Hindlimb muscle (tissue), 1 donor: ENCODE results near the gene USP17L13. TPM values are rescaled to one million over a fixed set of nuclear protein-coding genes. Genes with fewer than 3 reads are reported as not detected.
"Not testable (repeated sequence)": the region's sequence is repeated elsewhere in the genome, so short reads cannot be mapped to it uniquely, and the experiment has no call there.

Experiments
- DNase-seq: peaks from one replicate; pipeline ENCODE4 v3.0.0-alpha.2; 2013
- polyA plus RNA-seq: library from polyadenylated mRNA; unstranded; fragments of 120-200 nt; gene quantifications from one replicate; pipeline ENCODE4 v1.2.1, GENCODE V29; 2013; ENCODE audit not compliant: insufficient read length

USP17L13 gene
- not detected for polyA plus RNA-seq

GRCh38 chr4:9224596-9224995 is at the start of gene USP17L13:
USP17L13 (plus strand) TSS chr4:9224896; CDS start chr4:9224896, 0 bp downstream.
- not testable (repeated sequence) for DNase-seq

DNA sequence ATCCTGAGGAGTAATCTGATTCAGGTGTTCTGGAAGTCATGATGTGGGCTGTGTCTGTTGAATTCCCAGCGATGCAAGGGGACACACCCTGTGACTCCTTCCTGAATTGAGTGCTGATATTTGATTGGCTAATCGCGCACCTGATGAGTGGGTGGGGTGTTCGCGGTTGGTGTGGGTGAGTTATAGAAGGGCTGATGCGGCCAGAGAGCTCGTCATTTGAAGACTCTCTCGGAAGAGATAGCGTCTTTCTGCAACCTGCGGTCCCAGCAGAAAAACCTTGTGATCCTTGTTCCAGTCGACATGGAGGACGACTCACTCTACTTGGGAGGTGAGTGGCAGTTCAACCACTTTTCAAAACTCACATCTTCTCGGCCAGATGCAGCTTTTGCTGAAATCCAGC is 14.3 kb upstream of the USP17L13 start, which contains the start of gene USP17L10:
USP17L10 (plus strand) TSS at position 301 of the 400 bp plus-strand sequence; CDS start at position 301, 0 bp downstream.
- not testable (repeated sequence) for DNase-seq

DNA sequence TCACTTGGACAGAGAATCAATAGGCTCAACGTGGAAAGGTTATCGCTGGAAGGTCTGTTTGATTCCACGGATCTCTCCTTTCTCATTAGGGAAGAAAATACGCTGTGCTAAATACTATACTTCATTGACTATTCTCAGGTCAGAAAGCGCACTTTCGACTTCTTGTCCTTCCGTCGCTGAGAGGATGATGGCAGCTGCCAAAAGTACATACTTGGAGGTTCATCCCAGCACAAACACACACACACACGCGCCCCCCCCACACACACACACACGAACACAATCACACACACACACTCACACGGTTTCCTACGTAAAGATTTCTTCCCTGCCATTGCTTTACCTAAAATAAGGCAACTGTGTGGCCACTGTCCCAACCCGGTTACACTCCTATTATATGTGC is 10.0 kb upstream of the USP17L13 start:
- DNase-seq, result not testable (repeated sequence)

GRCh38 chr4:9215105-9215504 is 9.6 kb upstream of the USP17L13 start, which contains the start of gene USP17L11:
USP17L11 (plus strand) TSS chr4:9215405; CDS start chr4:9215405, 0 bp downstream.
- DNase-seq, result not testable (repeated sequence)

GRCh38 chr4:9219852-9220251 is 4.8 kb upstream of the USP17L13 start, which contains the start of gene USP17L12:
USP17L12 (plus strand) TSS chr4:9220152; CDS start chr4:9220152, 0 bp downstream.
- DNase-seq, result not testable (repeated sequence)

DNA sequence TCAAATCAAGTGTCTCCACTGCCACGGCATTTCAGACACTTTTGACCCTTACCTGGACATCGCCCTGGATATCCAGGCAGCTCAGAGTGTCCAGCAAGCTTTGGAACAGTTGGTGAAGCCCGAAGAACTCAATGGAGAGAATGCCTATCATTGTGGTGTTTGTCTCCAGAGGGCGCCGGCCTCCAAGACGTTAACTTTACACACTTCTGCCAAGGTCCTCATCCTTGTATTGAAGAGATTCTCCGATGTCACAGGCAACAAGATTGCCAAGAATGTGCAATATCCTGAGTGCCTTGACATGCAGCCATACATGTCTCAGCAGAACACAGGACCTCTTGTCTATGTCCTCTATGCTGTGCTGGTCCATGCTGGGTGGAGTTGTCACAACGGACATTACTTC is 5.6 kb downstream of the USP17L13 start:
- DNase-seq, result not testable (repeated sequence)

DNA sequence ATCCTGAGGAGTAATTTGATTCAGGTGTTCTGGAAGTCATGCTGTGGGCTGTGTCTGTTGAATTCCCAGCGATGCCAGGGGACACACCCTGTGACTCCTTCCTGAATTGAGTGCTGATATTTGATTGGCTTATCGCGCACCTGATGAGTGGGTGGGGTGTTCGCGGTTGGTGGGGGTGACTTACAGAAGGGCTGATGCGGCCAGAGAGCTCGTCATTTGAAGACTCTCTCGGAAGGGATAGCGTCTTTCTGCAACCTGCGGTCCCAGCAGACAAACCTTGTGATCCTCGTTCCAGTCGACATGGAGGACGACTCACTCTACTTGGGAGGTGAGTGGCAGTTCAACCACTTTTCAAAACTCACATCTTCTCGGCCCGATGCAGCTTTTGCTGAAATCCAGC is 9.4 kb downstream of the USP17L13 start, which contains the start of gene USP17L15:
USP17L15 (plus strand) TSS at position 301 of the 400 bp plus-strand sequence; CDS start at position 301, 0 bp downstream.
- DNase-seq, result not testable (repeated sequence)

- DNase-seq, result not testable (repeated sequence)
Observed at GRCh38 chr4:9238461-9238860, 13.8 kb downstream of the USP17L13 start.

- not testable (repeated sequence) for DNase-seq
Observed at GRCh38 chr4:9243579-9243978, 18.9 kb downstream of the USP17L13 start, which contains the start of gene USP17L17. USP17L17 (plus strand) TSS chr4:9243879; CDS start chr4:9243879, 0 bp downstream.

GRCh38 chr4:9247953-9248680 is 23.4 kb downstream of the USP17L13 start, which contains the start of gene USP17L18:
USP17L18 (plus strand) TSS chr4:9248630; CDS start chr4:9248630, 0 bp downstream.
- DNase-seq, result not testable (repeated sequence)

DNA sequence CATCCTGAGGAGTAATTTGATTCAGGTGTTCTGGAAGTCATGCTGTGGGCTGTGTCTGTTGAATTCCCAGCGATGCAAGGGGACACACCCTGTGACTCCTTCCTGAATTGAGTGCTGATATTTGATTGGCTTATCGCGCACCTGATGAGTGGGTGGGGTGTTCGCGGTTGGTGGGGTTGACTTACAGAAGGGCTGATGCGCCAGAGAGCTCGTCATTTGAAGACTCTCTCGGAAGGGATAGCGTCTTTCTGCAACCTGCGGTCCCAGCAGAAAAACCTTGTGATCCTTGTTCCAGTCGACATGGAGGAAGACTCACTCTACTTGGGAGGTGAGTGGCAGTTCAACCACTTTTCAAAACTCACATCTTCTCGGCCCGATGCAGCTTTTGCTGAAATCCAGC is 28.4 kb downstream of the USP17L13 start, which contains the start of gene USP17L19:
USP17L19 (plus strand) TSS at position 301 of the 400 bp plus-strand sequence; CDS start at position 301, 0 bp downstream.
- not testable (repeated sequence) for DNase-seq

- DNase-seq, result not testable (repeated sequence)
Observed at GRCh38 chr4:9257824-9258223, 33.1 kb downstream of the USP17L13 start, which contains the start of gene USP17L20. USP17L20 (plus strand) TSS chr4:9258124; CDS start chr4:9258124, 0 bp downstream.

DNA sequence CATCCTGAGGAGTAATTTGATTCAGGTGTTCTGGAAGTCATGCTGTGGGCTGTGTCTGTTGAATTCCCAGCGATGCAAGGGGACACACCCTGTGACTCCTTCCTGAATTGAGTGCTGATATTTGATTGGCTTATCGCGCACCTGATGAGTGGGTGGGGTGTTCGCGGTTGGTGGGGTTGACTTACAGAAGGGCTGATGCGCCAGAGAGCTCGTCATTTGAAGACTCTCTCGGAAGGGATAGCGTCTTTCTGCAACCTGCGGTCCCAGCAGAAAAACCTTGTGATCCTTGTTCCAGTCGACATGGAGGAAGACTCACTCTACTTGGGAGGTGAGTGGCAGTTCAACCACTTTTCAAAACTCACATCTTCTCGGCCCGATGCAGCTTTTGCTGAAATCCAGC is 37.9 kb downstream of the USP17L13 start, which contains the start of gene USP17L21:
USP17L21 (plus strand) TSS at position 301 of the 400 bp plus-strand sequence; CDS start at position 301, 0 bp downstream.
- not testable (repeated sequence) for DNase-seq

GRCh38 chr4:9267319-9267718 is 42.6 kb downstream of the USP17L13 start, which contains the start of gene USP17L22:
USP17L22 (plus strand) TSS chr4:9267619; CDS start chr4:9267619, 0 bp downstream.
- not testable (repeated sequence) for DNase-seq

- DNase-seq, result not testable (repeated sequence)
Observed at GRCh38 chr4:9271719-9272118, 47.0 kb downstream of the USP17L13 start.

Other genes starting within 250 kb of the USP17L13 start
- 0.08 TPM for gene FAM90A26, start 54.5 kb upstream of the USP17L13 start, polyA plus RNA-seq
- gene USP17L10, start 14.2 kb upstream of the USP17L13 start, polyA plus RNA-seq, result not detected
- not detected for gene USP17L11, start 9.5 kb upstream of the USP17L13 start, polyA plus RNA-seq
- not detected for gene USP17L12, start 4.7 kb upstream of the USP17L13 start, polyA plus RNA-seq
- gene USP17L15, start 9.5 kb downstream of the USP17L13 start, polyA plus RNA-seq, result not detected
- not detected for gene USP17L17, start 19.0 kb downstream of the USP17L13 start, polyA plus RNA-seq
- not detected for gene USP17L18, start 23.7 kb downstream of the USP17L13 start, polyA plus RNA-seq
- gene USP17L19, start 28.5 kb downstream of the USP17L13 start, polyA plus RNA-seq, result not detected
- gene USP17L20, start 33.2 kb downstream of the USP17L13 start, polyA plus RNA-seq, result not detected
- not detected for gene USP17L21, start 38.0 kb downstream of the USP17L13 start, polyA plus RNA-seq
- gene USP17L22, start 42.7 kb downstream of the USP17L13 start, polyA plus RNA-seq, result not detected
- not detected for gene USP17L24, start 100.3 kb downstream of the USP17L13 start, polyA plus RNA-seq
- not detected for gene USP17L25, start 105.0 kb downstream of the USP17L13 start, polyA plus RNA-seq
- not detected for gene USP17L26, start 109.8 kb downstream of the USP17L13 start, polyA plus RNA-seq
- not detected for gene USP17L5, start 114.5 kb downstream of the USP17L13 start, polyA plus RNA-seq
- gene USP17L27, start 119.3 kb downstream of the USP17L13 start, polyA plus RNA-seq, result not detected
- gene USP17L28, start 124.0 kb downstream of the USP17L13 start, polyA plus RNA-seq, result not detected
- not detected for gene USP17L29, start 128.7 kb downstream of the USP17L13 start, polyA plus RNA-seq
- gene USP17L30, start 138.2 kb downstream of the USP17L13 start, polyA plus RNA-seq, result not detected
- not detected for gene DEFB131A, start 219.5 kb downstream of the USP17L13 start, polyA plus RNA-seq